Fibroblast of the aortic adventitia (primary cell): ENCODE measurements around the gene ICE2. TPM values are rescaled to one million over a fixed set of nuclear protein-coding genes. Genes with fewer than 3 reads are reported as not detected.

Experiments used
- DNase-seq: peaks from one replicate; pipeline ENCODE4 v3.0.0-alpha.2; 2010; ENCODE audit warnings: low read depth
- H3K4me3 ChIP-seq: 2 replicates; pipeline ENCODE4 v1.5.1; 2011; ENCODE audit warnings: low read depth, mild to moderate bottlenecking, control low read depth, low read length, moderate library complexity
- total RNA-seq: library from RNA; depleted of rRNA; stranded (reverse); fragments of >200 nt; gene quantifications from 2 replicates; pipeline ENCODE4 v1.2.3, GENCODE V29; 2012; ENCODE audit warnings: low replicate concordance
- TF ChIP-seq, protein P1 (sequence below): IDR thresholded peaks from 2 replicates; pipeline ENCODE4 v1.5.1; 2011; ENCODE audit warnings: mild to moderate bottlenecking, low read length, control low read depth, inconsistent platforms; ENCODE audit not compliant: insufficient read depth

The ICE2 gene
- total RNA-seq, 1 donor = 37.0 TPM

DNA sequence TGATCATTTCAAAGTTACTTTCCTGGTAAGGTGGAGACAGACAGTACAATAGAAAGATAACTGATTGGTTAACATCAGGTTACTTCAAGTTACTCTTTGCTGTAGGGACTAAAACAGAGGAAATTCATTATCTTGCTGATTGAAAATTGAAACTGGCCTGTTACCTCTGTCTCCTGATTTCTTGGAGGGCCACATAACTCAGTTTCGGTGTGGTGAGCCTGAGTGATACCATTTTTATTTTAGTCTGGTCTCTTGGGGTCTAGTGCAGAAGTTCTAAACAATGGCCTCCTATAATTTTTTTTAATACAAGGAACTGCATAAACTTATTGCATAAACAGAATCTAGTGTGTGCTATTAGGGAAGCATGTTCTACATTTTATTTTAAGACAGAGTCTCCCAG lies 1.2 kb upstream of the ICE2 start:
- TF ChIP-seq, protein P1, sequence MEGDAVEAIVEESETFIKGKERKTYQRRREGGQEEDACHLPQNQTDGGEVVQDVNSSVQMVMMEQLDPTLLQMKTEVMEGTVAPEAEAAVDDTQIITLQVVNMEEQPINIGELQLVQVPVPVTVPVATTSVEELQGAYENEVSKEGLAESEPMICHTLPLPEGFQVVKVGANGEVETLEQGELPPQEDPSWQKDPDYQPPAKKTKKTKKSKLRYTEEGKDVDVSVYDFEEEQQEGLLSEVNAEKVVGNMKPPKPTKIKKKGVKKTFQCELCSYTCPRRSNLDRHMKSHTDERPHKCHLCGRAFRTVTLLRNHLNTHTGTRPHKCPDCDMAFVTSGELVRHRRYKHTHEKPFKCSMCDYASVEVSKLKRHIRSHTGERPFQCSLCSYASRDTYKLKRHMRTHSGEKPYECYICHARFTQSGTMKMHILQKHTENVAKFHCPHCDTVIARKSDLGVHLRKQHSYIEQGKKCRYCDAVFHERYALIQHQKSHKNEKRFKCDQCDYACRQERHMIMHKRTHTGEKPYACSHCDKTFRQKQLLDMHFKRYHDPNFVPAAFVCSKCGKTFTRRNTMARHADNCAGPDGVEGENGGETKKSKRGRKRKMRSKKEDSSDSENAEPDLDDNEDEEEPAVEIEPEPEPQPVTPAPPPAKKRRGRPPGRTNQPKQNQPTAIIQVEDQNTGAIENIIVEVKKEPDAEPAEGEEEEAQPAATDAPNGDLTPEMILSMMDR = no peak
- H3K4me3 ChIP-seq = no peak overlapping the region
- DNase-seq = no peak

DNA sequence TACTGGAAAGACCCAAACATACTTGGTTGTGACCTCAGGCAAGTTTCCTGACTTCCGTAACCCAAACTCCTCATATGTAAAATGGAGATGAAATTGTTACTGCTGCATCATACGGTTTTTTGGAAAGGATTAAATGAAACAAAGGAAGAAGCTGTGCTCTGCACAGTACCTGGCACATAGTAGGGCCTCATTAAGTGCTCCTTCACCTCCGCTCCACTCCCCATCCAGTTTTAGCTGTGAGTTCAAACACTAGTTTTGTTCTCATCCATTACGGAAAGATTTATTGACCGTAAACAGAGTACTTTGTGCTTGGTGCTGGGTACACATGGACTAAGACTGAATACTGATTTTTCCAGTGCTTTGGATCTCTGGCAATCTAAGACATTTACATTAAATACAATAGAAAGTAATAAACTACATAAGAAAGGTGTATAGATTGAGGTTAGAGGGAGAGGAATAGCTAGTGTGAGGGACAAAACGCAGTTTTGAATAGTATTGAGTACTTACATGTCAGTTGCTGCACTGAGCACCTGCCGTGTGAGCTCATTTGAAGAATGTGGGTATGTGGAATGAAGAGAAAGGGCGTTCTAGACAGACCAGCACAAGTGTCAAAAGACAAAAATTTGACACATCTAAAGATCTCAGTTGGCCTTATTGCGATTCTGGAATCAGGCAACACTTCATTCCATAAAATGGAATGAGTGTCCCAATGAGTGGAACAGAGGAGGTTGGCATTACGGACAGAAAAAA lies 594 bp upstream of the ICE2 start:
- TF ChIP-seq, protein P1 = no peak
- peak overlapping the region; percentile 86 for H3K4me3 ChIP-seq
- DNase-seq = no peak

DNA sequence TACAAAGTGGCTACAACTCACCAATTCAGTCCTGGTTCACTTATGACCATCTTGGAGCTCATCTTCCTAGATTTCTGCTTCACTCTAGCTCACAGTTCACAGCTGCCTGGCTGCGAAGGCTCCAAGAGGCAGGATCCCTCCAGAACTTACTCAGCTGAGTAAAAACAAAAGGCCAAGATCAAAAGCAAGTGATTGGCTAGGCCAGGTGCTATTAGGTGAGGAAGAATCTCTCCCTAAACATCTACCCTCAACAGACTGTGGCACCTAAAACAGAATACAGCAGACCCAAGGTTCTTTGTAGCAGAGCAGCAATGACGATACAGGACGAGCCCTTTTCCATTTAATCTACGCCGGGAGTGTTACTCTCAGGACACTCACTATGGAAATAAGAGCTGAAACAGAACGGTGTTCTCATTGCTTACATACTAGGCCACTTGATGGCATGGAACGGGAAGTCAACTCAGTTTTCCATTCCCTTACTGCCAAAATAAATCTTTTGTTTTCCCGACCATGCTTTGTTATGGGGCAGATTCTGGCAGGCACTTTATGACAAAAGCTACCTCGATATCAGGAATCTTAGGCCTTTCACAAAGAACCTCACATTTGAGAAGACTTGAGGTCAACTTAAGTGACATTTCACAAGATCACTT lies 901 bp downstream of the ICE2 start:
- peak overlapping the region; percentile 86 for H3K4me3 ChIP-seq
- peak; percentile 40 for DNase-seq
- TF ChIP-seq, protein P1 = no peak

DNA sequence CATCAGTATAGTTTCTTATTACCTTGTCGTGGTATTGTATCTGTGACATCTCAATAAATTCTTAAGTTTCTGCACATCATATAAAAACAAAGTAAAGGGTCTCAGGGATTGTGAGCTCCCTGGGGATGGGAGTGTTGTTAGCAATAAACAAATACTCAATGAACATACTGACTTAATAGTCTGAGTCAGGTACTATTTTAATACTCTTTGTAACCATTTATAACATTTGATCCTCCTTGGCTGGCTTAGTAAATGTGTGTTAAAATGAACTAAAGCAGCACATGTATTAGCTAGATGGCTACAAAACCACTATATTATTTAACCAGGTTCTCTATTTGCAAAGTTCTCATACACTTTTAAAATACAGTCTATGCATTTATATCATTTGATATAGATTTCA lies 1.8 kb downstream of the ICE2 start:
- peak overlapping the region; percentile 15 for H3K4me3 ChIP-seq
- TF ChIP-seq, protein P1 = no peak
- DNase-seq = no peak

GRCh38 chr15:60476713-60477112 lies 2.2 kb downstream of the ICE2 start:
- H3K4me3 ChIP-seq = peak overlapping the region; percentile 1
- DNase-seq = peak; percentile 40
- TF ChIP-seq, protein P1 = no peak

GRCh38 chr15:60473135-60473534 lies 5.8 kb downstream of the ICE2 start:
- TF ChIP-seq, protein P1 = no peak
- no peak for DNase-seq
- no peak overlapping the region for H3K4me3 ChIP-seq
